HG03521 (cell line): ENCODE data around the gene CACNA1A.
"Not testable (repeated sequence)": the region's sequence is repeated elsewhere in the genome, so short reads cannot be mapped to it uniquely, and the experiment has no call there.

ENCODE experiments used
- ATAC-seq: cut with Tn5 transposase; IDR thresholded peaks from one replicate; pipeline ENCODE4 v1.9.1; 2021; ENCODE audit warnings: mild to moderate bottlenecking, moderate library complexity; ENCODE audit not compliant: unreplicated experiment

The CACNA1A gene

DNA sequence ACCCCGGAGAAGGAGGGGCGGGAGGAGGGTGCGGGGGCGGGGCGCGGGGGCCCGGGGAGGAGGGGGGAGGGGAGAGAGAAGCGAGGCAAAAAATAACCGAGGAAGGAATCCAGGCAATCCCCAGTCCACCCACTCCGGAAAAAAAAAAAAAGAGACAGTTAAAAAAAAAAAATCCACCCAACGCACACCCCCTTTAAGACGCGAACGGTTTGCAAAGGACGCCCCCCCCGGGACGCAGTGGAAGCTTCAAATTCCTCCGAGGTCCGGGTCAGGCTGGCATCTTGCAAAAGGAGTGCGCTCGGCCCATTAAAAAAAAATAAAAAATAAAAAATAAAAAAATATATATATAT is at the start of gene CACNA1A:
TSS of gene CACNA1A (minus strand) at position 9 of the 350 bp plus-strand sequence. CDS start 255 bp downstream, outside the sequence.
- no peak for ATAC-seq

DNA sequence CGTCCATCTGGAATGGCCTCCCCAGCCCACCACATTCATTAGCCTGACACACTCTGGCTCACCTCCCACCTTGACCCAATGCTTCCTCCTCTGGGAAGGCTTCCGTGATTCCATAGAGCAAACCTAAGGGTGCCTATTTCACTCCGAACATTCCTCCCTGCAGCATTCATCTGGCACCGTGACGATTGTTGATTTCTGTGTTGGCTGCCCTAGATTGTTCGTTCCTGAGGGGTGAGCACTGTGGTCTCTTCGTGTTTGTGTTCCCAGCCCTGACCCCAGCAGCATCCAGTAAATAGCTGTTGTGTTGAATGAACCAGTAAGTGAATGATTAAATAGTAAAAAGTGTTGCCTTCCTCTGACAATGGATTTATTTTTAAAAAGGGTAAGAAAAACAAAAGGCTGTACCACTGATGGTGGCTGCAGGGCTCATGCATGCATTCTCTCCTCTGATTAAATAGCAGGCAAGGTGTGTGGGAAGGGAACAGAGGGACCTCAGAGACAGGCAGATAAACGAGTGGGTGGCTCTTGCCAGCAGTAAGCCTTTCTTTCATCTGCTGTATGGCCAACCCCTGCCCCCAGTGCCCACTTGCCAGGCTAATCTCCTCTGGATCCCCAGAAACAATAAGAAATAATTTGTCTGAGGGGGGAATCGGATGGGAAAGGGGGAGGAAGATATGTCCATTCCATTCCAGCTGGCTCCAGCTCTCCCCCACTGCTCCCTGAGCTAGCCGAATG is 48.4 kb upstream of the CACNA1A start:
- no peak for ATAC-seq

DNA sequence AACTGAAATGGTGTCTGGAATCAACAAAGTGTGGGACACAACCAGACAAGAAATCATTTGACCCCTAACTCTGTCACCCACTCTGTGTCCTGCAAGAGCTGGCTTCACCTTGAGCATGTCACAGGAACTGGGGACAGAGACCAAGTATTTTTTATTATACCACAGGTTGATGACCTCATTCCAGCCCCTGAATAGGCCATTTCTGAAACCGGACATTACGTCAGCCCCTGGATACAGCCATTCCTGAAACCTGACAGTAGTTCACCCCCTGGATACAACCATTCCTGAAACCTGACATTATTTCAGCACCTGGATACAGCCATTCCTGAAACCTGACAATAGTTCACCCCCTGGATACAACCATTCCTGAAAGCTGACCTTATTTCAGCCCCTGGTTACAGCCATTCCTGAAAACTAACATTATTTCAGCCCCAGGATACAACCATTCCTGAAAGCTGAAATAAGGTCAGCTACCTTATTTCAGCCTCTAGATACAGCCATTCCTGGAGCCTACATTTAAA is 47.7 kb upstream of the CACNA1A start:
- no peak for ATAC-seq

- ATAC-seq, result no peak
Observed at GRCh38 chr19:13548131-13548530, 41.9 kb upstream of the CACNA1A start.

DNA sequence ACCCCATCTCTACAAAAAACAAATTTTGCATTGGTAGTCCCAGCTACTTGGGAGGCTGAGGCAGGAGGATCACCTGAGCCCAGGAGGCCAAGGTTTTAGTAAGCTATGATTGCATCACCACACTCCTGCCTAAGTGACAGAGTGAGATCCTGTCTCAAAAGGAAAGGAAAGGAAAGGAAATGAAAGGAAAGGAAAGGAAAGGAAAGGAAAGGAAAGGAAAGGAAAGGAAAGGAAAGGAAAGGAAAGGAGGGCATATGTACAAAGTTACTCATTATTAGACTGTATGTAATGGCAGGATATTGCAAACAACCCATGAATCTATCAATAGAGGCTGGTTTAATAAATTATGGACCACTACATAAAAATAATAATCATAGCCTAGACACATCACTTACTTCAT is 40.8 kb upstream of the CACNA1A start:
- no peak for ATAC-seq

- no peak for ATAC-seq
Observed at GRCh38 chr19:13544423-13544822, 38.1 kb upstream of the CACNA1A start.

GRCh38 chr19:13541554-13541953 is 35.3 kb upstream of the CACNA1A start:
- no peak for ATAC-seq

DNA sequence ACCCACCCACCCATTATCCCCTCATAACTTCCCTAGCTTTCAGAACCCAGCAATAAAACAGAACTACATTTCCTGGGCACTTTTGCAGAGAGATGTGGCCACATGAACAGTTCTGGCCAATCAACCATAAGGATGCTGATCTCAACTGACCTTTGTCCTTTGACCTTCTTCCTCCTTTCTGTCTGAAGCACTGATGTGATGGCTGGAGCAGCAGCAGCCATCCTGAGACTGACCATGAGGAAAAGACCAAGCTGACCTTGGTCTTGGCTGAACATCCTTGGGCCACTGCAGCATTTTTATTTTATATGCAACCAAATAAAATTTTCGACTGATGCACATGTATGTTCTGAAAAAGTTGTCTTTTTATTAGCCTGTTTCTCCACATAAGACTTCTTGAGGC is 33.1 kb upstream of the CACNA1A start:
- no peak for ATAC-seq

GRCh38 chr19:13538601-13539253 is 32.4 kb upstream of the CACNA1A start:
- ATAC-seq, result no peak

DNA sequence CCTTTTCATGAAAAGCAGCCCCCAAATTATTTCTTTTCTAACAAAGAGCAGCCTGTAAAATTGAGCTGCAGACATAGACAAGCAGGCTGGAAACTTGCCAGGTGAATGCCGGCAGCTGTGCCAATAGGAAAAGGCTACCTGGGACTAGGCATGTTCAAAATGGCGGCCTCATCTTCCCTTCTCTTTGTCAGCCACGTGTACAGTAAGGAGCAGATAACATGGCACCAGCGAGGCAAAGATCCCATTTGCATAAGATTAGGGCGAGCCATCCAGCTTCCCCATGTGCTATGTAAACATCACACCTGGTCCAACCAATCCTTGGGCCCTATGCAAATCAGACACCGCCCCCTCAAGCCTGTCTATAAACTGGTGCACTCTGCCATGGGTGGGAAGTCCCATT is 31.2 kb upstream of the CACNA1A start:
- ATAC-seq, result no peak

DNA sequence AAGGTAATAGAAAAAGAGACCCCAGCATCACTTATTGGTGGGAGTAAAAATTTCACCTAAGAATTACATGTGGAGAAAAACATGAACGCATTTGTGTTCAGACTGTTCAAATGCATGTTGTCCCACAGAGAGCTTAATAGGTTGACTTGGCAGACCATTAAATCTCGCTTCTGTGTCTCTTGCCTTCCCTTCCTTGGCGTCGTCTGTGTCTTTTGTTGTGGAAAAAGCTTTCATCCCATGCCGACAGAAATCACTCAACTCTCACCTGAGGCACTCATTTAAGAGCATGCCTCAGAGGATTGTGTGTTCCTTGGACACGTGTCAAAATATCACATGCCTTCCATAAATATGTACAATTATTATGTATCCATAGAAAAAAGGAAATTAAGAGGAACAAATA is 24.4 kb upstream of the CACNA1A start:
- ATAC-seq, result no peak

GRCh38 chr19:13529721-13530120 is 23.4 kb upstream of the CACNA1A start:
- ATAC-seq, result not testable (repeated sequence)

DNA sequence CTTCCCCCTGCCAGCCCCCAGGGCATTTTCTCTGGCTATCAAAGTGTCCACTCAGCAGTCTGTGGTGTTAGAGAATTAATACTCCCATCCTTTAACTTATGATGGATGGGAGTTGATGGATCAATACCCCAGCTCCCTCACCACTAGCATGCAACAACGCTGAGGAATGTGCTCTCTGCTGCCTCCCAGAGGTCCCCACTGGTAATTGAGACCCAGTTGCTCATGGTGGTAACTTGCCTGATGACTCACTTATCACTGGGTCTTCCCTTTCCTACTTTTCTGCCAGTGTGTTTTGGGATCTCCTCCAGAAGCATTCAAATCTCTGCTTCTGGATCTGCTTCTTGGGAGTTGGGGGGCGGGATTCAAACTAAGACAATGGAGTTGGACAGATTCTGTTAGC is 20.3 kb upstream of the CACNA1A start:
- no peak for ATAC-seq

GRCh38 chr19:13521066-13521465 is 14.8 kb upstream of the CACNA1A start:
- no peak for ATAC-seq

DNA sequence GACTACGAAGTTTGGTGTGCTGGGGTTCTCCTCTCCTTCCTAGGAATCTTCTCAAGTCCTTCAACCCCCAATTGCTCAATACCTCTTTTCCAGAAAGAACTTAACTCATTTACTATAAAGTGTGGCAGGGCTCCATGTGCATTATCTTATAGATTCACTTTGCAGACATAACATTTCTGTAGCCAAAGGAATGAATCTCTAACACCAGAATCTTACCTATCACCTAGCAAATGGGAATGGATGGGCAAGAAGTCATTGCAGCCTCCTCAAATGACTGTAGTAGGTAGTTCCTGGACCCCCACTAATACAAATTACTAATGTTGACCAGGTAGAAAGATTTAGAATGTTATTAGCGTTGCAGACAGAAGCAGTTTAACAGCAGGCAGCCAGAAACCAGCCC is 5.7 kb upstream of the CACNA1A start:
- no peak for ATAC-seq

DNA sequence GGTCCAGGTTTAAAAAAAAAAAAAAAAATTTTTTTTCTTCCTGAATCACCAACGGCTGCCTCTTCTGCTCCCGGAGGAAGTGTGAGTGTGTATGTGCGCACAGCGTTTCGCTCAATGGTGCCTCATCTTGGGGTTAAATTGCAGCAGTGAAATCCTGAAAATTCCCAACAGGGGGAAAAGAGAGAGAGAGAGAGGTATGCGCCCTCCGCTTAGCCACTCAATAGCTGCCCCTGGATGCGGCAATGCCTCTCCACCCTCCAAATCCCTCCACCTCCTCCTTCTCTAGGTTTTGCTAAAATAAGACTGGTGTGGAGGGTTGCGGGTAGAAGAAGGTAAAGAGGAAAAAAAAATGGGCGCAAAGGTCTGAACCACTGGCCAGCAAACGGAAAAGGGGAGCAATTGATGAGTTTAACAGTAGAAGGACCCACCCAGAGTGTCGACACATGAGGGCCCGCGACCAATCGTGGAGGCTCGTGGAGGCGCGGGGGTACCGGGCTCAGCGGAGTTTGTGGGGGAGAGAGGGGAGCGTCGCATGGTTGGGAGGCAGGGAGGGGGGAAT is 853 bp upstream of the CACNA1A start:
- no peak for ATAC-seq

GRCh38 chr19:13505761-13506470 is 363 bp downstream of the CACNA1A start:
- no peak for ATAC-seq

DNA sequence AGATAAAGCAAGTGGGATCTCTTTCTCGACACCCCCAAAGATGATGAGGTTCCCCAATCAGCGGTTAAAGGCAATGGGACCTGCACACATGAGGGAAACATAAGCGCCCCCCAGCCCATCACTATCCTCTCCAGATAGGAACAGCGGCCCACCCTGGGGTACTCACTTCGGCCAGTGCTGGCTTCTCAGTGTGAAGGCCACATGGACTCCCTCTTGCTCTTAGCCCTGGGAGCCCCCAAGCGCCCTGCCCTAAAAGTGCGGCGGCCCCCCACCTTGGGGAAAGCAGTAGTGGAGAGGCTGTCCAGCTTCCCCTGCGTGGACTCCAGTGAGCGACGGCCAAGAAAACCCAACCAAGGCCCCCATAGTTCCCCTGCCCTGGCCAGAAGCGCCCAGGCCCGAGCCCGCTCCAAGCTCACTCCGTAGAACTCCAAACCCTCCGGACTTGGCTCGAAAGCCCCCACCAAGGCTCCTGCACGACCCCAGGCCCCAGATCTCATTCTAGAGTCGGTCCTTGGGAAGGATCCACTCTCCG is 1.0 kb downstream of the CACNA1A start:
- ATAC-seq, result no peak

DNA sequence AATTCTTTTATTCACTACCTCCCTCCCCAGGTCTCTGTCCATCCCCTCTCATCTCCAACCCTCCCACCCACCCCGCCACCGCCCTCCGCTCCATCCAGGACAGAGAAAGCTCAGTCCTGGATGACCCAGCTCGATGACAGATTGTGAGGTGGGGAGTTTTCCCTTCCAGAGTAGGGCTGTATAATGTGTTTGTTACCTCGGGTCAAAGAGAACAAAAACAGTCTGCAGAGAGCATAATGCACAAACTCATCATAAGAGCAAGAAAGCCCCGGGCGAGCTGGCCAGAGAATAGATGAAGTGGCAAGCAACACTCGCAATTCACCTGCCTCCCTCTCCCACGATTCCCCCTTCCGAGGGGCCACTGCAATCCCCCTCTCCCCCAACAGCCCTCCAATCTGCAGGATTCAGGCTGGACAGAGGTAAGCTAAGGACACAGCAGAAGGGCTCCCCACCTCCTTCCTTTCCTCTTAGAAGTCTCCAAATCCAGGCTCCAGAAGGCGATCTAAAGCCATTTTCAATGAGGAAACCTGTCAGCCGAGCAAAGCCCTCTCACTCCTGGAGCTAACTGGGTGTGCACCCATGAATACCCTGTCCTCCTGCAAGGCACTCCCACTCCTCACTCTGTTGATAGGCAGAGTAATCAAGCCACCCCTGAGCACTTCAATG is 2.6 kb downstream of the CACNA1A start:
- ATAC-seq, result no peak

DNA sequence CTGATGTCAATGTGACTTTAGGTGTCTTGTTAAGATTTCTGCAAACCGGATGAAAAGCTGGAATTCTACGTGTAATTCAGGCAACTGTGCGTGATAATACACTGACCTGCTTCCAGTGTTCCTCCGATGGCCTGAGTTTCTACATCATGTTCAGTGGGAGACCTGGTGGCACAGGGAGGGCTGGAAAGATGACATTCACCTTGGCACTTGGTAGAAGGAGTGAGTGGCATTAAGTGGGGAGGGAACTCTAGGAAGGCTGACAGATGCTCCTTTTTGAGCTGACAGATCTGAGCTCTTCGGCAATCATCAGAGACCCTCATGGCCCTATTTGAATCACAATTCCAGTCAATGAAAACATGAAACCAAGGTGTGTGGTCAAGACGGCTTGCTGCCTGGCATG is 4.0 kb downstream of the CACNA1A start:
- ATAC-seq, result no peak

- ATAC-seq, result no peak
Observed at GRCh38 chr19:13499692-13500091, 6.6 kb downstream of the CACNA1A start.
